ENCODE data around the gene LIPT1. TPM values are rescaled to one million over a fixed set of nuclear protein-coding genes. Genes with fewer than 3 reads are reported as not detected.

LIPT1 gene
- total RNA-seq, 1 experiment from 2014 or later: 10.3 TPM

- peak overlapping the region; percentile 84; the same call in 1 of the 2 replicates for H3K4me3 ChIP-seq
- ChIA-PET CTCF (interaction anchor here (2.8 kb wide), 1 partner anchor 153 kb away, joined by 12 read pairs; the partner anchor contains the start of genes EIF5B and TXNDC9), POLR2A (ENCODE audit: unreplicated experiment) (no interaction called here)
- H3K27ac ChIP-seq: no peak overlapping the region
- H3F3A ChIP-seq (ENCODE audit: insufficient read depth, low read depth): peaks cover 12% of the 10 kb centered on the region; the same call in 1 of the 2 replicates
- H2AFZ ChIP-seq: no peak overlapping the region
- H3K9me3 ChIP-seq (ENCODE audit: insufficient read depth, low read depth): no peaks in the 10 kb centered on the region
- peak; percentile 19 to 78 for DNase-seq
- H3K4me1 ChIP-seq (replicated peaks; ENCODE audit: insufficient read depth): peaks cover 37% of the 10 kb centered on the region
- intact Hi-C loops (cut with micrococcal nuclease; ENCODE audit: unreplicated experiment): no loop called here
- H3K27me3 ChIP-seq (ENCODE audit: insufficient read depth, low read depth): no peaks in the 10 kb centered on the region
- 0 out of 2 replicates have a peak, but pooled peaks cover 12% of the 10 kb centered on the region for H3K36me3 ChIP-seq (ENCODE audit: low read depth)
- peaks cover 90% of the 10 kb centered on the region for H3K79me2 ChIP-seq (ENCODE audit: low read depth)
- BruUV-seq (replicated peaks): no TSS peak
- no peaks in the 10 kb centered on the region for H3K9me2 ChIP-seq (ENCODE audit: insufficient read depth)
- TF ChIP-seq EZH2 (IDR thresholded peaks at IDR 0.05; ENCODE audit: low read depth): no peak
- TF ChIP-seq CTCF (conservative IDR thresholded peaks at IDR 0.05): no peak
- H4K20me1 ChIP-seq (ENCODE audit: insufficient read depth): peaks cover 21% of the 10 kb centered on the region
- peak overlapping the region; percentile 87 for H3K4me2 ChIP-seq
Observed at GRCh38 chr2:99183025-99183424, 28.3 kb downstream of the LIPT1 start.

- no peaks in the 10 kb centered on the region for H3K27me3 ChIP-seq (ENCODE audit: insufficient read depth, low read depth)
- no peaks in the 10 kb centered on the region for H3K9me2 ChIP-seq (ENCODE audit: insufficient read depth)
- no peak for DNase-seq
- peaks cover 12% of the 10 kb centered on the region for H3K36me3 ChIP-seq (ENCODE audit: low read depth)
- H3K9me3 ChIP-seq (ENCODE audit: insufficient read depth, low read depth): no peaks in the 10 kb centered on the region
- H2AFZ ChIP-seq: no peak overlapping the region
- peaks cover 31% of the 10 kb centered on the region for H4K20me1 ChIP-seq (ENCODE audit: insufficient read depth)
- BruUV-seq (replicated peaks): no TSS peak
- intact Hi-C loops (cut with micrococcal nuclease; ENCODE audit: unreplicated experiment): no loop called here
- H3K4me3 ChIP-seq: no peak overlapping the region
- peaks cover 12% of the 10 kb centered on the region for H3F3A ChIP-seq (ENCODE audit: insufficient read depth, low read depth)
- TF ChIP-seq EZH2 (IDR thresholded peaks at IDR 0.05; ENCODE audit: low read depth) (no peak), CTCF (conservative IDR thresholded peaks at IDR 0.05) (no peak)
- ChIA-PET POLR2A (ENCODE audit: unreplicated experiment) (no interaction called here), CTCF (interaction anchor here (0.6 kb wide), 1 partner anchor 143 kb away, joined by 3 read pairs; no protein-coding TSS in a partner anchor)
- H3K4me1 ChIP-seq (replicated peaks; ENCODE audit: insufficient read depth): peaks cover 26% of the 10 kb centered on the region
- no peak overlapping the region for H3K4me2 ChIP-seq
- no peak overlapping the region for H3K27ac ChIP-seq
- H3K79me2 ChIP-seq (ENCODE audit: low read depth): peaks cover 78% of the 10 kb centered on the region
Observed at GRCh38 chr2:99184811-99185210, 30.0 kb downstream of the LIPT1 start.

- POLR2A ChIA-PET (ENCODE audit: unreplicated experiment): no interaction called here
- Histone ChIP-seq H3K4me2 (no peak overlapping the region), H3K27me3 (ENCODE audit: insufficient read depth, low read depth) (no peaks in the 10 kb centered on the region), H2AFZ (no peak overlapping the region), H4K20me1 (ENCODE audit: insufficient read depth) (peaks cover 31% of the 10 kb centered on the region), H3F3A (ENCODE audit: insufficient read depth, low read depth) (peaks cover 6% of the 10 kb centered on the region), H3K36me3 (ENCODE audit: low read depth) (peaks cover 22% of the 10 kb centered on the region), H3K79me2 (ENCODE audit: low read depth) (peaks cover 63% of the 10 kb centered on the region), H3K4me1 (replicated peaks; ENCODE audit: insufficient read depth) (peaks cover 22% of the 10 kb centered on the region), H3K9me3 (ENCODE audit: insufficient read depth, low read depth) (no peaks in the 10 kb centered on the region), H3K4me3 (no peak overlapping the region), H3K9me2 (ENCODE audit: insufficient read depth) (no peaks in the 10 kb centered on the region), H3K27ac (no peak overlapping the region)
- no peak for DNase-seq
- TF ChIP-seq EZH2 (IDR thresholded peaks at IDR 0.05; ENCODE audit: low read depth) (no peak), CTCF (conservative IDR thresholded peaks at IDR 0.05) (no peak)
- intact Hi-C loops (cut with micrococcal nuclease; ENCODE audit: unreplicated experiment): no loop called here
- CTCF ChIA-PET: no interaction called here
- BruUV-seq (replicated peaks): no TSS peak
Observed at GRCh38 chr2:99187011-99187410, 32.2 kb downstream of the LIPT1 start.

Measured in PC-9 (cell line).